ENCODE measurements around the gene RIPOR3. TPM values are rescaled to one million over a fixed set of nuclear protein-coding genes. Genes with fewer than 3 reads are reported as not detected.

Gene RIPOR3
- total and polyA plus RNA-seq, 9 of the 15 experiments (the other 6 are each of a cell fraction or from before 2014, with no cell fraction given) = 3.3 to 62.7 (median 21.4) TPM

DNA sequence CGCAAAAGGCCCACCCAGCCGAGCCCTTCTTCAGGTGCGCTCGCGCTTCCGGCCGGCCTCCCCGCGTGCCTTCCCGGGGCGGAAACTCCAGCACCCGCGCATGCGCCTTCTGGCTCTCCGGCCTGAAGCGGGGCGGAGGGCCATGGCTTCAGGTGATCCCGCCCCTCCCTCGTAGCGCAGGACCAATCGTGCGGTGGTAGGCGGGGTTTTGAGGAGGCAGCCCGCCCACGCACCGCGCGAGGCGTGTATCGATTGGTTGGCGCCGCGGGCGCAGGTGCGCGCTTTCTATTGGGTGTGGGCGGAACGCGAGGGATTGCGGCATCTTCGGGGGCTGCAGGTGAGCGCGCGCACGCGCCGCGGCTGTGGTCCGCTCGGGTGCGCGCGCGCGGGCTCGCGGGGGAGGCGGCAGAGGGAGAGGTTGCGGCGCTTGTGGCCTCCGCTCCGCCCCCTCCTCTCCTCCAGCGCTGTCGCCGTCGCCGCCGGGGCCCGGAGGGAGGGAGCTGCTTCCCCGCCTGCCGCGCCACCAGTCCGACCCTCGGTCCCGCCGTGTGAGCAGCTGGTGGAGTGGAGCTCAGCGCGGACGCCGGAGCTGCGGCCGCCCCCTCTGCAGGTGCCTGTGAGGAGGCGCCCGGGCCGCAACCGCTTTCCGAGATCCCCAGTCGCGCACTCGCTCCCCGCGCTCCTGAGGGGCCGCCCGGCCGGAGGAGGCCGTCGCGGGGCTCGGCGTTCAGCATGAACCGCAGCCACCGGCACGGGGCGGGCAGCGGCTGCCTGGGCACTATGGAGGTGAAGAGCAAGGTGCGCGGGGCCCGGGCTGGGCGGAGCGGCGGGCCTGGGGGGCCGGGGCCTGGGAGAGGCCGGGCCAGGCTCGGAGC is 40.0 kb upstream of the RIPOR3 start, which contains the start of gene PARD6B (continued):
- TF ChIP-seq HDAC2 (IDR thresholded peaks at IDR 0.05) = no peak
- no peak for TF ChIP-seq ZFP1 (CRISPR knock-in tag; IDR thresholded peaks at IDR 0.05)
- TF ChIP-seq, protein P1, sequence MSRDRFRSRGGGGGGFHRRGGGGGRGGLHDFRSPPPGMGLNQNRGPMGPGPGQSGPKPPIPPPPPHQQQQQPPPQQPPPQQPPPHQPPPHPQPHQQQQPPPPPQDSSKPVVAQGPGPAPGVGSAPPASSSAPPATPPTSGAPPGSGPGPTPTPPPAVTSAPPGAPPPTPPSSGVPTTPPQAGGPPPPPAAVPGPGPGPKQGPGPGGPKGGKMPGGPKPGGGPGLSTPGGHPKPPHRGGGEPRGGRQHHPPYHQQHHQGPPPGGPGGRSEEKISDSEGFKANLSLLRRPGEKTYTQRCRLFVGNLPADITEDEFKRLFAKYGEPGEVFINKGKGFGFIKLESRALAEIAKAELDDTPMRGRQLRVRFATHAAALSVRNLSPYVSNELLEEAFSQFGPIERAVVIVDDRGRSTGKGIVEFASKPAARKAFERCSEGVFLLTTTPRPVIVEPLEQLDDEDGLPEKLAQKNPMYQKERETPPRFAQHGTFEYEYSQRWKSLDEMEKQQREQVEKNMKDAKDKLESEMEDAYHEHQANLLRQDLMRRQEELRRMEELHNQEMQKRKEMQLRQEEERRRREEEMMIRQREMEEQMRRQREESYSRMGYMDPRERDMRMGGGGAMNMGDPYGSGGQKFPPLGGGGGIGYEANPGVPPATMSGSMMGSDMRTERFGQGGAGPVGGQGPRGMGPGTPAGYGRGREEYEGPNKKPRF (IDR thresholded peaks at IDR 0.05; ENCODE audit: low read depth, low read length) = no peak
- TF ChIP-seq, protein P2, sequence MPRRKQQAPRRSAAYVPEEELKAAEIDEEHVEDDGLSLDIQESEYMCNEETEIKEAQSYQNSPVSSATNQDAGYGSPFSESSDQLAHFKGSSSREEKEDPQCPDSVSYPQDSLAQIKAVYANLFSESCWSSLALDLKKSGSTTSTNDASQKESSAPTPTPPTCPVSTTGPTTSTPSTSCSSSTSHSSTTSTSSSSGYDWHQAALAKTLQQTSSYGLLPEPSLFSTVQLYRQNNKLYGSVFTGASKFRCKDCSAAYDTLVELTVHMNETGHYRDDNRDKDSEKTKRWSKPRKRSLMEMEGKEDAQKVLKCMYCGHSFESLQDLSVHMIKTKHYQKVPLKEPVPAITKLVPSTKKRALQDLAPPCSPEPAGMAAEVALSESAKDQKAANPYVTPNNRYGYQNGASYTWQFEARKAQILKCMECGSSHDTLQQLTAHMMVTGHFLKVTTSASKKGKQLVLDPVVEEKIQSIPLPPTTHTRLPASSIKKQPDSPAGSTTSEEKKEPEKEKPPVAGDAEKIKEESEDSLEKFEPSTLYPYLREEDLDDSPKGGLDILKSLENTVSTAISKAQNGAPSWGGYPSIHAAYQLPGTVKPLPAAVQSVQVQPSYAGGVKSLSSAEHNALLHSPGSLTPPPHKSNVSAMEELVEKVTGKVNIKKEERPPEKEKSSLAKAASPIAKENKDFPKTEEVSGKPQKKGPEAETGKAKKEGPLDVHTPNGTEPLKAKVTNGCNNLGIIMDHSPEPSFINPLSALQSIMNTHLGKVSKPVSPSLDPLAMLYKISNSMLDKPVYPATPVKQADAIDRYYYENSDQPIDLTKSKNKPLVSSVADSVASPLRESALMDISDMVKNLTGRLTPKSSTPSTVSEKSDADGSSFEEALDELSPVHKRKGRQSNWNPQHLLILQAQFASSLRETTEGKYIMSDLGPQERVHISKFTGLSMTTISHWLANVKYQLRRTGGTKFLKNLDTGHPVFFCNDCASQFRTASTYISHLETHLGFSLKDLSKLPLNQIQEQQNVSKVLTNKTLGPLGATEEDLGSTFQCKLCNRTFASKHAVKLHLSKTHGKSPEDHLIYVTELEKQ (CRISPR knock-in tag; IDR thresholded peaks at IDR 0.05) = no peak
- no peak for TF ChIP-seq PURB (CRISPR knock-in tag; IDR thresholded peaks at IDR 0.05; ENCODE audit: low read depth)
- TF ChIP-seq L3MBTL2 (IDR thresholded peaks at IDR 0.05) = peak; percentile 71; the same call in 1 of the 2 replicates
- TF ChIP-seq TFE3 (CRISPR knock-in tag; IDR thresholded peaks at IDR 0.05) = no peak
- no peak for TF ChIP-seq MTF1 (CRISPR knock-in tag; IDR thresholded peaks at IDR 0.05; ENCODE audit: borderline replicate concordance)
- TF ChIP-seq DACH1 (IDR thresholded peaks at IDR 0.05; ENCODE audit: partially characterized antibody) = no peak
- no peak for TF ChIP-seq NCOR1 (IDR thresholded peaks at IDR 0.05)
- peak; percentile 71 for TF ChIP-seq E2F1 (CRISPR knock-in tag; IDR thresholded peaks at IDR 0.05)
- no peak for TF ChIP-seq TRIM25 (IDR thresholded peaks at IDR 0.05; ENCODE audit: borderline replicate concordance)
- TF ChIP-seq PRPF4 (IDR thresholded peaks at IDR 0.05; ENCODE audit: insufficient read depth, low read depth, low read length, poor library complexity, severe bottlenecking) = peak; percentile 48

Data from K562 (cell line).